Retinal pigment epithelial cell (primary cell): Measurements from ENCODE around the gene ZNF385B.

ENCODE experiments used
- DNase-seq: peaks from one replicate; pipeline ENCODE4 v3.0.0-alpha.2; 2010; ENCODE audit warnings: low read depth
- H3K4me3 ChIP-seq: 2 replicates; pipeline ENCODE4 v1.5.1; 2011; ENCODE audit warnings: mild to moderate bottlenecking, low read length, control low read depth, moderate library complexity
- TF ChIP-seq, protein P1 (sequence below): conservative IDR thresholded peaks from 2 replicates; pipeline ENCODE4 v1.5.1; 2011; ENCODE audit warnings: low read depth, low read length, control low read depth, inconsistent platforms

The ZNF385B gene

DNA sequence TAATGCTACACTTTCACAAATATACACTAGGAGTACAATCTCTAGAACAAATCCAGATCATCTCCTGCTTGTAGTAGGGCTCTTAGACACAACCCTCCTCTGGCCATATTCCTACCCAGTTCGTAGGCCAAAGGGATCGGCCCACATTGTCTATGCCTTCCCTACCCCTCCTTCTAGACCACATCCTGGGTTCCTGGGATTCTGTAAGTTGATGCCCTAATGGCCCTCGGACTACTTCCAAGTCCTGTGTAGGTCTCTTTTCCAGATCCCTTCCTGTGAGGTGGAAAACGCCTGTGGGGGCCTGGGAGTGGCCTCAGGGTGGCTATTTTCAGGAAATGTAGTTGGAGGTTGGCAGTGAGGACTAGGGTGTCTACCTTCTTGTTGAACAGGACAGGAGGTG is 289.7 kb downstream of the ZNF385B start:
- H3K4me3 ChIP-seq, result no peak overlapping the region
- no peak for DNase-seq
- TF ChIP-seq, protein P1, sequence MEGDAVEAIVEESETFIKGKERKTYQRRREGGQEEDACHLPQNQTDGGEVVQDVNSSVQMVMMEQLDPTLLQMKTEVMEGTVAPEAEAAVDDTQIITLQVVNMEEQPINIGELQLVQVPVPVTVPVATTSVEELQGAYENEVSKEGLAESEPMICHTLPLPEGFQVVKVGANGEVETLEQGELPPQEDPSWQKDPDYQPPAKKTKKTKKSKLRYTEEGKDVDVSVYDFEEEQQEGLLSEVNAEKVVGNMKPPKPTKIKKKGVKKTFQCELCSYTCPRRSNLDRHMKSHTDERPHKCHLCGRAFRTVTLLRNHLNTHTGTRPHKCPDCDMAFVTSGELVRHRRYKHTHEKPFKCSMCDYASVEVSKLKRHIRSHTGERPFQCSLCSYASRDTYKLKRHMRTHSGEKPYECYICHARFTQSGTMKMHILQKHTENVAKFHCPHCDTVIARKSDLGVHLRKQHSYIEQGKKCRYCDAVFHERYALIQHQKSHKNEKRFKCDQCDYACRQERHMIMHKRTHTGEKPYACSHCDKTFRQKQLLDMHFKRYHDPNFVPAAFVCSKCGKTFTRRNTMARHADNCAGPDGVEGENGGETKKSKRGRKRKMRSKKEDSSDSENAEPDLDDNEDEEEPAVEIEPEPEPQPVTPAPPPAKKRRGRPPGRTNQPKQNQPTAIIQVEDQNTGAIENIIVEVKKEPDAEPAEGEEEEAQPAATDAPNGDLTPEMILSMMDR, result no peak

DNA sequence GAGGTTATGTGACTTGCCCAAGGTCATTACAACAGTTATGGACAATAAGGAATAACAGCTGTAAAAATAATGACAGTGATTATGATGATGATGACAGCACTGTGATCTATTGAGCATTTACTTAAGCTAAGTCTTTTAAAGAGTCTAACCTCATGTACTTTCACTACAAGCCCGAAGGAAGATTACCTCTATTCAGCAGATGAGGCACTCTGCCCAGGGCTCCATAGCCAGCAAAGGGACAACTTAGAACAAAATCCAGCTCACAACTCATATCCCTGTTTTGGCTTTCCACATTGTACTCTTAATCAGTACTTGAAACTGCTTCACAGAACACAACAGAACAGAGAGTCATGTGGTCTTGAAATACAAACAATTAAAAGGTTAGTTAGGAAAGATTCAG is 290.2 kb downstream of the ZNF385B start:
- TF ChIP-seq, protein P1, result no peak
- DNase-seq, result no peak

DNA sequence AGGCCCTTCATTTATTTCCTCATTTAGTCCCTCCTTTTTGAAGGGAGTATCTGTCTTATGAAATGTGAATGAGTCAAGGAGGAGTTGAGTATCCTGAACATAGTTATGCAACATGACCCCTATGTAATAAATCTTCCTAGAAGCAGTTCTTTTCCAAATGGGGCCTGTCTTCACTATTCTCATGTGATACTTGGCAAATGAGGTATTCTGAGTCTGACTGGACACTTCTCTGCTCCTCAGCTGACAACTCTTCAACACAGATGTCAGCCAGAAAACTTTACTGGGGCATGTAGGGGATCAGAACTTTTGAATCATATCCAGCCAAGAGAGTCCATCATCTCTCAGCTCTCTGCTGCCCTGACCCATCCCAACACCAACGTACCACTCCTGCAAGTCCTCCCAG is 291.6 kb downstream of the ZNF385B start:
- TF ChIP-seq, protein P1, result no peak
- no peak for DNase-seq
- H3K4me3 ChIP-seq, result no peak overlapping the region

More for the DNA sequence above, 290.2 kb downstream of the ZNF385B start:
- H3K4me3 ChIP-seq, result no peak overlapping the region

DNA sequence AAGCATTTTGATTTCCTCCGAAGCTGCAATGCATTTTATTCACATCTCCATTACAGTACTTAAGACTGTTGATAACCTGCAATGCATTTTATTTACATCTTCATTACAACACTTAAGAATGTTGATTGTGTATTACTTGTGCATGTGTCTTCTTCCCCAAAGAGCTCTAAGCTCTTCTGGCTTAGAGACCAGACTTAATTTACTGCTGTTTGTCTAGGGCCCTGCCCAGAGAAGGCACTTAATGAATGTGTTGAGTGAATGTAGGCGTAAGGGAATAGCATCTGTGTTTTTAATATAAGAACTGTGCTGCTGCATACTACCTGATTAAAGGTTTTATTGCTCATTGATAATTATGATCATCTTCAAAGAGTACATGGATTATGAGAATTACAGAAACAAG is 295.6 kb downstream of the ZNF385B start:
- no peak overlapping the region for H3K4me3 ChIP-seq
- TF ChIP-seq, protein P1, result no peak
- no peak for DNase-seq

DNA sequence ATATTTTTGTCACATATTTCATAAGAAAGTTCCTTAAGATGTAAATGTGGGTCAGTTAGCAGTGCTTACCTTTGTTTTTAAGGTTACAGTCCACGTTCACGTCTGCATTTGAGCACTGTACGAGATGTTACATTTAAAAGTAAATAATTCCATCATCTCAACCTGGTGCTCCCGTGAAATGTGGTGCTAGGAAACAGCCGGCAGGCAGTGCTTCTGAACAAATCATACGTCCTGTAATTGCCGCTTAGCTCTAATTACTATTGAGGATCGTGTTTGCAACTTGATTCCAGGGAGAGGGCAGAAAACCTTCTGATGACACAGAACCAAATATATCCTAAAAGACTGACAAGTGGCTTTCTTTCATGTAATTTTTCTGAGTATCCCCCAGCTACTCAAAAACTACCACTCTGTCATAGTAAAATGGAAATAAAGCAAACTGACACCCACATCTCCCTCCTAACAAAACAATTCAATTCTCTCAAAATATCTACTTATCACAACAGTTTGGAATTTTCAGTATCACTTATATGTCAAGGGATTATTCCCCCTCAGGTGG is 299.0 kb downstream of the ZNF385B start:
- TF ChIP-seq, protein P1, result no peak
- DNase-seq, result no peak
- no peak overlapping the region for H3K4me3 ChIP-seq

DNA sequence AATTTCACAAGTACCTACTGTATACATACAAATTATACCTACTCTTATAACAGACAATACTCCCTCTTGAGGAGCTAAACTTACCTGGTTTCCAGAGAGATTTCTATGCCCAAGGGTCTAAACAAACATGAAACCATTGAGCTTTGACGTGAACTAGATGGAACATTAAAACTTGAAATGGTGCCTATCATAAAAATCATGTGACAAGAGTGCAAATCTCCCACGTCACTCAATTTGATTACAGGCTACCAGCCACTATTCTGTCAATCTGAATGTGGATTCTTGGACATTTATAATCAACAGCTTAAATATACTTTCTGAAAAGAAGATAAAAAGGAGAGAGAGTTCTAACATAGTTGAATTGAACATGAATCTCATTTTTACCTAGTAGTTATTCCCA is 299.7 kb downstream of the ZNF385B start:
- no peak overlapping the region for H3K4me3 ChIP-seq
- TF ChIP-seq, protein P1, result no peak
- no peak for DNase-seq

DNA sequence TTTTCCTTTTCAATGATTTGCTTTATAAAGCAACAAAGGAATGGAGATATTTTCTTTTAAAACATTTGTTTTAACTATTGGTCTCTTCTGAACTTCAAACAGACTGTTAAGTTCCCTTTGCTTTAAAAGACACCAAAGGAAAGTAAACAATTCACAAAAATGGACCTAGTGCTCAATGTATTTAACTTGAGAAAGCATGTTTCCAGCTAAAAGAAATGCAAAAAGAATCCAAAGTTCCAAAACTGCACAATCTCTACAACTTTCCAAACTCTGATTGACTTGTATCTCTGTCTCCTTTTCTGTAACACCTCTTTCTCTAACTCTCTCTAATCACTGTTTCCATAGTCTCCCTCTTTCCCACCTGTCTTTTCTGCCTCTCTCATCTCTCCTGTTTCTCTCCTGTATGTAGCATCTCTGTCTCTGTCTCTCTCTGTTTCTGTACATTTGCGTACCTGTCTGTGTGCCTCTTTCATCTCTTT is 301.1 kb downstream of the ZNF385B start:
- TF ChIP-seq, protein P1, result no peak
- no peak overlapping the region for H3K4me3 ChIP-seq
- no peak for DNase-seq
